Natural killer cell (primary cell): Measurements from ENCODE around the gene CDK13. TPM values are rescaled to one million over a fixed set of nuclear protein-coding genes. Genes with fewer than 3 reads are reported as not detected.
"Not testable (repeated sequence)": the region's sequence is repeated elsewhere in the genome, so short reads cannot be mapped to it uniquely, and the experiment has no call there.

ENCODE experiments used
- ATAC-seq, 3 donors: fragments of 150-1000 bp in 2 of 3; fragments of 200-7000 bp in 1 of 3; cut with Tn5 transposase; 1 replicate in 1 of 3; 2 replicates in 2 of 3; pipeline ENCODE4 v1.10.0; 2021; ENCODE audit warnings: mild to moderate bottlenecking in 2 of 3, moderate library complexity in 2 of 3
- DNase-seq, 2 donors: peaks; one replicate each; pipeline versions ENCODE4 v3.0.0 to v3.0.0-alpha.2; 2013 to 2021; ENCODE audit warnings: mixed read lengths in 1 of 2
- H3K27ac ChIP-seq: one replicate; pipeline ENCODE4 v1.5.1; 2013; ENCODE audit warnings: mild to moderate bottlenecking, low read length
- H3K27me3 ChIP-seq: one replicate; pipeline ENCODE4 v1.6.1; 2013; ENCODE audit warnings: low read length; ENCODE audit not compliant: control insufficient read depth, insufficient read depth
- H3K36me3 ChIP-seq: one replicate; pipeline ENCODE4 v1.6.1; 2013; ENCODE audit warnings: low read length; ENCODE audit not compliant: control insufficient read depth, insufficient read depth
- H3K4me1 ChIP-seq: one replicate; pipeline ENCODE4 v1.6.1; 2013; ENCODE audit warnings: low read length; ENCODE audit not compliant: control insufficient read depth, insufficient read depth
- H3K4me3 ChIP-seq: one replicate; pipeline ENCODE4 v1.5.1; 2013; ENCODE audit warnings: low read length
- H3K9me3 ChIP-seq: one replicate; pipeline ENCODE4 v1.6.1; 2013; ENCODE audit warnings: low read length; ENCODE audit not compliant: control insufficient read depth, insufficient read depth
- H3K27ac Mint-ChIP-seq, 2 donors: one replicate each; pipeline ENCODE4 v1.8.0; 2022; ENCODE audit warnings: mild to moderate bottlenecking in 2 of 2, mixed read lengths in 2 of 2, moderate library complexity in 1 of 2
- H3K27me3 Mint-ChIP-seq, 2 donors: one replicate each; pipeline ENCODE4 v1.8.0; 2022; ENCODE audit warnings: low read depth in 2 of 2, mixed read lengths in 2 of 2
- H3K36me3 Mint-ChIP-seq: one replicate; pipeline ENCODE4 v1.8.0; 2022; ENCODE audit warnings: mixed read lengths
- H3K4me1 Mint-ChIP-seq, 2 donors: one replicate each; pipeline ENCODE4 v1.8.0; 2022; ENCODE audit warnings: mixed read lengths in 2 of 2
- H3K4me3 Mint-ChIP-seq: one replicate; pipeline ENCODE4 v1.8.0; 2022; ENCODE audit warnings: mild to moderate bottlenecking, moderate library complexity, mixed read lengths
- H3K9me3 Mint-ChIP-seq, 2 donors: one replicate each; pipeline ENCODE4 v1.8.0; 2022; ENCODE audit warnings: mixed read lengths in 2 of 2
- WGBS: methylation state at CpG from one replicate; pipeline ENCODE4 v1.1.7; 2013; ENCODE audit warnings: missing lambda C conversion rate; ENCODE audit not compliant: insufficient coverage; 5-methylcytosine and 5-hydroxymethylcytosine counted together
- intact Hi-C: fragments of 100-400 bp; cut with micrococcal nuclease; formaldehyde crosslinking; loops from one replicate; pipeline ENCODE4 v1.14.2; 2022
- total RNA-seq, 4 donors: library from RNA; stranded (reverse); fragments of 120-200 nt in 1 of 4; gene quantifications; one replicate each; pipeline versions ENCODE4 v1.2.3 to v1.2.4, GENCODE V29; 2013 to 2022
- TF ChIP-seq, protein P1 (sequence below): fragments of 200-600 bp; IDR thresholded peaks from one replicate; pipeline ENCODE4 v1.8.0; 2022; ENCODE audit warnings: antibody characterized with exemption

Gene CDK13
- total RNA-seq, 3 donors from 2014 or later (not counting 1 experiment from before 2014, with no cell fraction given) = 149 to 179 (median 163) TPM

DNA sequence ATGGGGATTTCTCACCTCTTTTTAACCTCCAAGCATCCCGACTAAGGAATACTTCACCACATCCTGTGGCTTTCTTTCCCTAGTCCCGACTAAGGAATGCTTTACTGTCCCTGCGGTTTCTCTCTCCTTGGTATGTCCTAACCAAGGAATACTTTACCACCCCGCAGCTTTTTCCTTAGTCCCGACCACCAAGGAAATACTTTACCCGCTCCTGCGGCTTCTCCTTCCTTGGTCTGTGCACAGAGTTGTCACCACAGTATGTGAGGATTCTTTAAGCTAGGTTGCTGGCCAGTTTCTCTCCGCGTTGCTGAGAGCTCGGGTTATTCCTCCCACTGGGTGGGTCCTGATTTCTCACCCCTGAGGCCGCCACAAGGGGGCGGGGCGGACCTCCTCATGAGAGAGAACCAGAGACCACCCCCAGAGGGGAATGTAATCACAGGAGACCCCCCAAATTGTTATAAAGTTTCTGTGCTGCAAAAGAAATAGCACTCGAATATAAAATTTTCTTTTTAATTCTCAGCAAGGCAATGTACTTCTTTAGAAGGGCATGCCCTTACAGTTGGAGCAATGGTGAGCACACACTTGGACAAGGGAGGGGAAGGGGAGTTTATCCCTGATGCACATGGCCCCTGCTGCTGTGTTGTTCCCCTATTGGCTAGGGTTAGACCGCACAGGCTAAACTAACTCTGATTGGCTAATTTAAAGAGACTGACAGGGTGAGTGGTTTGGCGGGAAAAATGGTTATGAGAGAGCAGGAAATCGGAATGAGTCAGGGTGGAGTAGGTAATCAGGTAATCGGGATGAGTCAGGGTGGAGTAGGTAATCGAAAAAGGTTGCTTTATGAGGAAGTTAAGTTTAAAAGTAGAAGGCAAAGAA lies 197.6 kb downstream of the CDK13 start:
- DNase-seq (no peak), ATAC-seq (no peak)
- TF ChIP-seq, protein P1, sequence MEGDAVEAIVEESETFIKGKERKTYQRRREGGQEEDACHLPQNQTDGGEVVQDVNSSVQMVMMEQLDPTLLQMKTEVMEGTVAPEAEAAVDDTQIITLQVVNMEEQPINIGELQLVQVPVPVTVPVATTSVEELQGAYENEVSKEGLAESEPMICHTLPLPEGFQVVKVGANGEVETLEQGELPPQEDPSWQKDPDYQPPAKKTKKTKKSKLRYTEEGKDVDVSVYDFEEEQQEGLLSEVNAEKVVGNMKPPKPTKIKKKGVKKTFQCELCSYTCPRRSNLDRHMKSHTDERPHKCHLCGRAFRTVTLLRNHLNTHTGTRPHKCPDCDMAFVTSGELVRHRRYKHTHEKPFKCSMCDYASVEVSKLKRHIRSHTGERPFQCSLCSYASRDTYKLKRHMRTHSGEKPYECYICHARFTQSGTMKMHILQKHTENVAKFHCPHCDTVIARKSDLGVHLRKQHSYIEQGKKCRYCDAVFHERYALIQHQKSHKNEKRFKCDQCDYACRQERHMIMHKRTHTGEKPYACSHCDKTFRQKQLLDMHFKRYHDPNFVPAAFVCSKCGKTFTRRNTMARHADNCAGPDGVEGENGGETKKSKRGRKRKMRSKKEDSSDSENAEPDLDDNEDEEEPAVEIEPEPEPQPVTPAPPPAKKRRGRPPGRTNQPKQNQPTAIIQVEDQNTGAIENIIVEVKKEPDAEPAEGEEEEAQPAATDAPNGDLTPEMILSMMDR = no peak
- Mint-ChIP-seq H3K27me3 (peaks cover 17 to 22% of the 10 kb centered on the region in 2 donors), H3K27ac (no peak overlapping the region), H3K4me3 (no peak overlapping the region), H3K4me1 (no peaks in the 10 kb centered on the region), H3K9me3 (no peaks in the 10 kb centered on the region), H3K36me3 (no peaks in the 10 kb centered on the region)
- no peaks in the 10 kb centered on the region for H3K9me3 ChIP-seq
- intact Hi-C loops = no loop called here
- no peaks in the 10 kb centered on the region for H3K4me1 ChIP-seq
- peaks cover 2% of the 10 kb centered on the region for H3K27me3 ChIP-seq
- no peaks in the 10 kb centered on the region for H3K36me3 ChIP-seq
- 84% methylated on average over 18 of the region's 19 CpGs for WGBS
- H3K4me3 ChIP-seq = no peak overlapping the region
- no peak overlapping the region for H3K27ac ChIP-seq

DNA sequence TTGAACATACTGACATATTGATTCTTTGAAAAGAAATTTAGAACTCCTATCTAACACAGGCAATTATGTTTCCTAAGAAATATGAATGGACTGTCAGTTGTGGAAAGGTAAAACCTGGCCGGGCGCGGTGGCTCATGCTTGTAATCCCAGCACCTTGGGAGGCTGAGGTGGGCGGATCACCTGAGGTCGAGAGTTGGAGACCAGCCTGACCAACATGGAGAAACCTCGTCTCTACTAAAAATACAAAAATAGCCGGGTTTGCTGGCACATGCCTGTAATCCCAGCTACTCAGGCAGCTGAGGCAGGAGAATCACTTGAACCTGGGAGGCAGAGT lies 198.2 kb downstream of the CDK13 start:
- H3K4me3 ChIP-seq, ATAC-seq, H3K4me3 Mint-ChIP-seq, H3K36me3 Mint-ChIP-seq, H3K27me3 ChIP-seq, H3K27ac ChIP-seq, H3K36me3 ChIP-seq, H3K9me3 ChIP-seq, H3K4me1 Mint-ChIP-seq, H3K27ac Mint-ChIP-seq, intact Hi-C loops, H3K9me3 Mint-ChIP-seq, DNase-seq, H3K4me1 ChIP-seq: not testable (repeated sequence)
- peaks cover 17 to 21% of the 10 kb centered on the region in 2 donors for H3K27me3 Mint-ChIP-seq
- WGBS = 92% methylated on average over 7 of the region's 7 CpGs

DNA sequence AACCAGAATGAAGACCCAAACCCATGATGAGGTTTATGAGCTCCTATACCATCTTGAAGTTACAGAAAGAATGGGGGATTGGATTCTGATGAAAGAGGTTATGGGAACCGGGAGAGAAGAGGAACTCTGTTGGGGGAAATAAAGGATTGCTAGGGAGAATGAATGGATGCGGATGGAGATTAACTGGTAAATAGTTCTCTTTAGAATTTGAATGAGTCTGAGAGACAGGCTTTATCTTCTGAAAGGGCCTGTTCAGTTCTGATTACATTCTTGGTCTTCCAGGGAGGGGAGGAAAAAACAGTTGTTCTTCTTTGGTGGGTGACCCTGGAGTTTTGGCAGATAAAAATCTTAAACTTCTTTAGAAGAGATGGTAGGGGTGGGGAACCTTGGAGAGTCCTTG lies 198.6 kb downstream of the CDK13 start:
- intact Hi-C loops = no loop called here
- Mint-ChIP-seq H3K9me3 (no peaks in the 10 kb centered on the region), H3K4me3 (no peak overlapping the region), H3K27ac (no peak overlapping the region), H3K27me3 (peaks cover 13 to 16% of the 10 kb centered on the region in 2 donors), H3K36me3 (no peaks in the 10 kb centered on the region), H3K4me1 (no peaks in the 10 kb centered on the region)
- H3K4me1 ChIP-seq = no peaks in the 10 kb centered on the region
- H3K9me3 ChIP-seq = no peaks in the 10 kb centered on the region
- H3K4me3 ChIP-seq = no peak overlapping the region
- DNase-seq (no peak), ATAC-seq (no peak)
- 81% methylated on average over 2 of the region's 2 CpGs for WGBS
- H3K36me3 ChIP-seq = no peaks in the 10 kb centered on the region
- TF ChIP-seq, protein P1 = no peak
- no peak overlapping the region for H3K27ac ChIP-seq
- peaks cover 2% of the 10 kb centered on the region for H3K27me3 ChIP-seq

Other genes starting within 250 kb of the CDK13 start
- 10 to 100 TPM; 16.0 to 26.9 (median 17.1) TPM for gene MPLKIP, start 184.4 kb downstream of the CDK13 start, total RNA-seq
- gene SUGCT, start 184.7 kb downstream of the CDK13 start, total RNA-seq = under 1 TPM in 2 of 3 donors, not detected in 1; 0.40 to 0.59 TPM